SU-DHL-6 (cell line): ENCODE data around the gene KLK15.
"Not testable (repeated sequence)": the region's sequence is repeated elsewhere in the genome, so short reads cannot be mapped to it uniquely, and the experiment has no call there.

Source experiments
- H2AFZ ChIP-seq: fragments of 200-600 bp; sonication (generic); 2 replicates; pipeline ENCODE4 v1.6.1; 2014; ENCODE audit warnings: low read depth, mild to moderate bottlenecking, moderate library complexity, mixed read lengths, antibody characterized with exemption, low read length; ENCODE audit not compliant: severe bottlenecking
- H3F3A ChIP-seq: fragments of 200-600 bp; shearing (Covaris generic); 2 replicates; pipeline ENCODE4 v1.6.0; 2016; ENCODE audit warnings: antibody characterized with exemption, mild to moderate bottlenecking; ENCODE audit not compliant: insufficient read depth
- H3K27ac ChIP-seq: fragments of 200-600 bp; sonication (generic); 2 replicates; pipeline ENCODE4 v1.5.1; 2016; ENCODE audit warnings: low read depth, mild to moderate bottlenecking, low read length, moderate library complexity, mixed read lengths
- H3K27me3 ChIP-seq: fragments of 200-600 bp; sonication (generic), shearing (Covaris generic); 2 replicates; pipeline ENCODE4 v1.6.0; 2014; ENCODE audit warnings: mild to moderate bottlenecking, low read length
- H3K36me3 ChIP-seq: fragments of 200-600 bp; sonication (generic); 2 replicates; pipeline ENCODE4 v1.6.1; 2014; ENCODE audit warnings: mild to moderate bottlenecking, low read length, mixed read lengths
- H3K4me2 ChIP-seq: fragments of 300-600, 200-600 bp; shearing (Covaris generic), sonication (generic); 2 replicates; pipeline ENCODE4 v1.6.0; 2014; ENCODE audit warnings: low read length, low read depth, mild to moderate bottlenecking; ENCODE audit not compliant: poor library complexity, severe bottlenecking
- H3K4me3 ChIP-seq: fragments of 200-600 bp; sonication (generic); 2 replicates; pipeline ENCODE4 v1.5.1; 2014; ENCODE audit warnings: antibody characterized with exemption, low read length, mild to moderate bottlenecking, mixed read lengths; ENCODE audit not compliant: insufficient read depth, poor library complexity, severe bottlenecking
- H3K79me2 ChIP-seq: fragments of 200-600 bp; sonication (generic); 2 replicates; pipeline ENCODE4 v1.6.1; 2014; ENCODE audit warnings: mild to moderate bottlenecking, low read length, moderate library complexity; ENCODE audit not compliant: insufficient read depth
- H3K9ac ChIP-seq: fragments of 200-600 bp; sonication (generic); 2 replicates; pipeline ENCODE4 v1.7.0; 2014; ENCODE audit warnings: mild to moderate bottlenecking, low read length
- H3K9me2 ChIP-seq: fragments of 200-600 bp; sonication (generic); replicated peaks from 2 replicates; pipeline ENCODE4 v1.6.1; 2014; ENCODE audit warnings: low read length; ENCODE audit not compliant: insufficient read depth
- H3K9me3 ChIP-seq: fragments of 200-600 bp; sonication (generic); 2 replicates; pipeline ENCODE4 v1.6.1; 2014; ENCODE audit warnings: low read length, mixed read lengths; ENCODE audit not compliant: insufficient read depth
- H4K20me1 ChIP-seq: fragments of 200-600 bp; sonication (generic); 2 replicates; pipeline ENCODE4 v1.6.1; 2014; ENCODE audit warnings: low read depth, mild to moderate bottlenecking, antibody characterized with exemption, low read length, moderate library complexity, mixed read lengths
- CTCF ChIP-seq: fragments of 200-600 bp; sonication (generic); IDR thresholded peaks from one replicate; pipeline ENCODE4 v1.5.1; 2017; ENCODE audit warnings: antibody characterized with exemption, mild to moderate bottlenecking, low read length, moderate library complexity; ENCODE audit not compliant: insufficient read depth, poor library complexity, severe bottlenecking
- EZH2phosphoT487 ChIP-seq: fragments of 200-600 bp; sonication (generic), shearing (Covaris generic); conservative IDR thresholded peaks from 2 replicates; pipeline ENCODE4 v1.6.1; 2018; ENCODE audit warnings: mild to moderate bottlenecking, antibody characterized with exemption, low read length, moderate library complexity, mixed read lengths

KLK15 gene

DNA sequence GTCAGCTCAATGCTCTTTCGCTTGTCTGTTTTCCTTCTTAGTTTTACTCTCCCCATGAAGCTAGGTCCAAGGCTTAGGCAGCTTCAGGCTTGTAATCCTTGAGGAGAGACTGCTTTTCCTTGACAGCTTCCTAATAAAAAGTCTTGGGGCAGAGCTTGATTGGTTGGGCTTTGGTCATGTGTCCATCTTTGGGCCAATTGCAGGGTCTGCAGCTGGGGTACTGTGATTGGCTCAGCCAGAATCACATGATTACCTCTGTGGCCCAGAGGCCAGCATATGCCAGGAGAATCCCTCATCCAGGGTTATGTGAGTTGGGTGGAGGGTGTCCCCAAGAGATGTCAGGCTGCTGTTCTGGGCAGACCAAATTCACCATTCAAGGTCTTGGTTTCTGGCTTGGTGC, 17.9 kb downstream of the KLK15 start:
- no peaks in the 10 kb centered on the region for H3K27me3 ChIP-seq
- H3K79me2 ChIP-seq, result no peaks in the 10 kb centered on the region
- H3F3A ChIP-seq, result no peaks in the 10 kb centered on the region
- H4K20me1 ChIP-seq, result no peaks in the 10 kb centered on the region
- no peak overlapping the region for H3K4me3 ChIP-seq
- H3K9ac ChIP-seq, result no peak overlapping the region
- no peak overlapping the region for H3K27ac ChIP-seq
- no peak overlapping the region for H3K4me2 ChIP-seq
- no peaks in the 10 kb centered on the region for H3K9me3 ChIP-seq
- H3K36me3 ChIP-seq, result no peaks in the 10 kb centered on the region
- no peak for TF ChIP-seq CTCF
- TF ChIP-seq EZH2phosphoT487, result no peak
- no peaks in the 10 kb centered on the region for H3K9me2 ChIP-seq
- no peak overlapping the region for H2AFZ ChIP-seq

DNA sequence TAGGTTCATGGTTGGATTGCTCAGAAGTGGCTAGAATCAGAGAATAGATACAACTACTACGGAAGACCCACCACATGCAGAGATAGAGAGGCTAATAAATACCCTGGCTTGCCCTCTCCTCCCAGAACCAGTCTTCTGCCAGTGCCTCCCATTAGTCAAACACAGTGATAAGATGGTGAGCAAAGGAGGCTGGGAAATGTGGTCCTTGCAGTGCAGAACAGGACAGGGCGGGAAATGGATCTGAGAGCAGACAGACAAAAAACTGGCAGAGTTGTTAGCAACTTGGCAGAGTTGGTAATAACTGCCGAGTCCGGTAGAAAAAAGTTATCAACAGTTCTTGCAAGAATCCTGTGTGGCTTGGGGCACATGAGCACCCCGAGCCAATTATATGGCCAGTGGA, 18.5 kb downstream of the KLK15 start:
- H3K79me2 ChIP-seq, result no peaks in the 10 kb centered on the region
- no peak overlapping the region for H2AFZ ChIP-seq
- H3K4me3 ChIP-seq, result no peak overlapping the region
- TF ChIP-seq EZH2phosphoT487, result no peak
- TF ChIP-seq CTCF, result no peak
- H3K36me3 ChIP-seq, result no peaks in the 10 kb centered on the region
- no peaks in the 10 kb centered on the region for H3K9me3 ChIP-seq
- H4K20me1 ChIP-seq, result no peaks in the 10 kb centered on the region
- no peak overlapping the region for H3K4me2 ChIP-seq
- no peak overlapping the region for H3K27ac ChIP-seq
- no peaks in the 10 kb centered on the region for H3F3A ChIP-seq
- no peaks in the 10 kb centered on the region for H3K9me2 ChIP-seq
- no peaks in the 10 kb centered on the region for H3K27me3 ChIP-seq
- no peak overlapping the region for H3K9ac ChIP-seq

DNA sequence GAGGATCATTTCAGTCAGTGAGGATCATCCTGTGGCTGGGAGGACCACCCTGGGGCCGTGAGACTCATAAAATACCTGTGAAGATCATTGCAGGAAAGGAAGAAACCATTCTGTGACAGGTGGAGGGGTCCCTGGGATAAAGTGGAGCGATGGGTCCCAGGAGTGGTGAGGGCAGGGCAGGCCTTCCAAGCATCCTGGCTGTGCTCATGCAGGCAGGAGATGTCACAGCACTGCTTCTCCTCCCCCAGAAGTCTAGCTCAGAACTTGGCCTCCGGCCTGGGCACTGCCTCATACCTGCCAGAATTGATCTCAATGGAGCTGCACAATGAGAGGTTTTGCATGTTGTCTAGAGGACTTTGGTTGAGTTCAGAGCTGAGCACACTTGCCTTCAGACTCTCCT, 20.9 kb downstream of the KLK15 start:
- no peaks in the 10 kb centered on the region for H4K20me1 ChIP-seq
- TF ChIP-seq CTCF (no peak), EZH2phosphoT487 (no peak)
- no peak overlapping the region for H3K4me2 ChIP-seq
- H3K36me3 ChIP-seq, result no peaks in the 10 kb centered on the region
- H3K9ac ChIP-seq, result no peak overlapping the region
- H3K27me3 ChIP-seq, result no peaks in the 10 kb centered on the region
- no peaks in the 10 kb centered on the region for H3K9me2 ChIP-seq
- no peaks in the 10 kb centered on the region for H3F3A ChIP-seq
- H3K9me3 ChIP-seq, result no peaks in the 10 kb centered on the region
- H2AFZ ChIP-seq, result no peak overlapping the region
- H3K27ac ChIP-seq, result no peak overlapping the region
- H3K79me2 ChIP-seq, result no peaks in the 10 kb centered on the region
- no peak overlapping the region for H3K4me3 ChIP-seq

DNA sequence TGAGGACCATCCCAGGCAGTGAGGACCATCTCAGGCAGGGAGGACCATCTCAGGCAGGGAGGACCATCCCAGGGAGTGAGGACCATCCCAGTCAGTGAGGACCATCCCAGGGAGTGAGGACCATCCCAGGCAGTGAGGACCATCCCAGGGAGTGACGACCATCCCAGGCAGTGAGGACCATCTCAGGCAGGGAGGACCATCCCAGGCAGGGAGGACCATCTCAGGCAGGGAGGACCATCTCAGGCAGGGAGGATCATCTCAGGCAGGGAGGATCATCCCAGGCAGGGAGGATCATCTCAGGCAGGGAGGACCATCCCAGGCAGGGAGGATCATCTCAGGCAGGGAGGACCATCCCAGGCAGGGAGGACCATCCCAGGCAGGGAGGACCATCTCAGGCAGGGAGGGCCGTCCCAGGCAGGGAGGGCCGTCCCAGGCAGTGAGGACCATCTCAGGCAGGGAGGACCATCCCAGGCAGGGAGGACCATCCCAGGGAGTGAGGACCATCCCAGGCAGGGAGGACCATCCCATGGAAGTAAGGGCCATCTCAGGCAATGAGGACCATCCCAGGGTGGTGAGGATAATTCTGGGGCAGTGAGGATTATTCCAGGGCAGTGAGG, 21.6 kb downstream of the KLK15 start:
- H3K27ac ChIP-seq, H3K79me2 ChIP-seq, H3K4me2 ChIP-seq, H3K9me3 ChIP-seq, H3K9me2 ChIP-seq, H3K4me3 ChIP-seq, H2AFZ ChIP-seq, H3K36me3 ChIP-seq, H4K20me1 ChIP-seq, H3F3A ChIP-seq, H3K9ac ChIP-seq, H3K27me3 ChIP-seq: not testable (repeated sequence)
